Adrenal gland (tissue), 12 donors: ENCODE results near the gene SLC45A2. TPM values are rescaled to one million over a fixed set of nuclear protein-coding genes. Genes with fewer than 3 reads are reported as not detected.
"Not testable (repeated sequence)": the region's sequence is repeated elsewhere in the genome, so short reads cannot be mapped to it uniquely, and the experiment has no call there.

Experiments
- DNase-seq, 7 donors: peaks; one replicate each; pipeline ENCODE4 v3.0.0-alpha.2; 2019 to 2020
- H3K27ac ChIP-seq, 5 donors: fragments of 200-600 bp; sonication (generic) in 4 of 5; 1 replicate in 3 of 5; 2 replicates in 2 of 5; pipeline versions ENCODE4 v1.5.1 to v1.8.0; 2016 to 2020; ENCODE audit warnings: mild to moderate bottlenecking in 1 of 5
- H3K27me3 ChIP-seq: fragments of 200-600 bp; 2 replicates; pipeline ENCODE4 v1.8.0; 2021
- H3K36me3 ChIP-seq, 2 donors: fragments of 200-600 bp; replicated peaks in 1 of 2; 1 replicate in 1 of 2; 2 replicates in 1 of 2; pipeline versions ENCODE4 v1.5.1 to v1.8.0; 2018 to 2022
- H3K4me1 ChIP-seq, 2 donors: fragments of 200-600 bp; replicated peaks in 1 of 2; 1 replicate in 1 of 2; 2 replicates in 1 of 2; pipeline versions ENCODE4 v1.5.1 to v1.8.0; 2018 to 2021
- H3K4me3 ChIP-seq, 4 donors: fragments of 200-600 bp; sonication (generic) in 3 of 4; one replicate each; pipeline ENCODE4 v1.5.1; 2016 to 2018
- H3K9me3 ChIP-seq, 3 donors: fragments of 200-600 bp; sonication (generic) in 1 of 3; replicated peaks in 1 of 3; 1 replicate in 2 of 3; 2 replicates in 1 of 3; pipeline versions ENCODE4 v1.5.1 to v1.8.0; 2016 to 2021
- POLR2A ChIP-seq, 2 donors: fragments of 450-650 bp; IDR thresholded peaks; one replicate each; pipeline ENCODE4 v1.6.1; 2017; ENCODE audit warnings: antibody characterized with exemption in 2 of 2, mild to moderate bottlenecking in 2 of 2, moderate library complexity in 1 of 2
- WGBS, 4 donors: extraction: QIAGEN DNeasy Blood & Tissue Kit in 2 of 4; methylation state at CpG; one replicate each; pipeline versions ENCODE4 v1.1.5 to v1.1.7; 2013 to 2017; 5-methylcytosine and 5-hydroxymethylcytosine counted together
- intact Hi-C, 2 donors: fragments of 100-400 bp; cut with DNase I; formaldehyde crosslinking; loops; one replicate each; pipeline versions ENCODE4 v1.14.1 to v1.15.0; 2022 to 2023
- polyA plus RNA-seq, 3 donors: library from polyadenylated mRNA; stranded (reverse); fragments of 200-250 nt in 2 of 3; fragments of 350-450 nt in 1 of 3; fragmentation: Illumina TruSeq in 1 of 3; extraction: RNeasy Lipid Tissue Mini Kit (QIAGEN cat#74804) in 1 of 3; gene quantifications; one replicate each; pipeline ENCODE4 v1.2.3, GENCODE V29; 2013 to 2014
- total RNA-seq, 9 donors: library from RNA; depleted of rRNA in 4 of 9; stranded (reverse); fragments of >200 nt in 4 of 9; fragments of 120-200 nt in 1 of 9; fragmentation: NEBNext Ultra II Directional in 1 of 9; extraction: Animal tissue kit (Norgen Biotek cat#: 25700) in 1 of 9; gene quantifications; one replicate each; pipeline versions ENCODE4 v1.1.0 to v1.2.4, GENCODE V29; 2013 to 2023
- TF ChIP-seq, protein P1 (sequence below), 6 experiments: fragments of 450-650 bp in 4 of 6; fragments of 200-600 bp in 2 of 6; sonication (generic) in 1 of 6; IDR thresholded peaks; 1 replicate in 5 of 6; 2 replicates in 1 of 6; pipeline versions ENCODE4 v1.5.1 to v1.8.0; 2016 to 2021; ENCODE audit warnings: antibody characterized with exemption in 6 of 6, mild to moderate bottlenecking in 2 of 6, moderate library complexity in 1 of 6
- donor health status: healthy with polysubstance abuse.
- donor health status: Bipolar disorder and iron deficiency.
- donor health status: DM: yes; HTN: yes; CAD: no.
- donor health status: DM: no; HTN: no; CAD: no.
- donor health status: DM: no; HTN: no; CAD: no.
- donor health status: DM: yes; HTN: yes; CAD: no.

The SLC45A2 gene
- total and polyA plus RNA-seq, 12 donors: 0.03 to 0.44 (median 0.16) TPM; not detected in 9

DNA sequence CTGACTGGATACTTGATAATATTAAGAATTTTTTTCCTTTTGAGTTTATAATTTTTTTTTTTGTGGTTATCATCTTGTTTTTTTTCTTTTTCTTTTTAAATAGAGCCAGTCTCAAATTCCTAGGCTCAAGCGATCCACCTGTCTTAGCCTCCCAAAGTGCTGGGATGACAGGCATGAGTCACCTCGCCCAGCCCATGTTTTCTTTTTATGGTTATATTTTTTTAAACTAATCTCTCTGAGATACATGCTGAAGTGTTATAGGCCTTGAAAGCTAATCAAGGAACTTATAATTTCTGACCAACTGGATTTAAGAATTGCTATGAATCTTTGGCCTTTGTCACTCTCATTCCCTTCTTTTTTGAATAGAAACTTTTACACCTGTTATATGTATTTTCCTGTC, 30.1 kb upstream of the SLC45A2 start:
- Histone ChIP-seq H3K9me3 (no peaks in the 10 kb centered on the region), H3K4me1 (peaks cover 0 to 8% of the 10 kb centered on the region in 2 donors), H3K27me3 (no peaks in the 10 kb centered on the region), H3K27ac (no peak overlapping the region), H3K36me3 (no peaks in the 10 kb centered on the region), H3K4me3 (no peak overlapping the region)
- DNase-seq: no peak
- WGBS, 4 donors: 89 to 94% (median 91%) methylated on average over 2 of the region's 2 CpGs
- intact Hi-C loops: no loop called here
- no peak for TF ChIP-seq POLR2A (IDR thresholded peaks at IDR 0.05)
- TF ChIP-seq, protein P1, sequence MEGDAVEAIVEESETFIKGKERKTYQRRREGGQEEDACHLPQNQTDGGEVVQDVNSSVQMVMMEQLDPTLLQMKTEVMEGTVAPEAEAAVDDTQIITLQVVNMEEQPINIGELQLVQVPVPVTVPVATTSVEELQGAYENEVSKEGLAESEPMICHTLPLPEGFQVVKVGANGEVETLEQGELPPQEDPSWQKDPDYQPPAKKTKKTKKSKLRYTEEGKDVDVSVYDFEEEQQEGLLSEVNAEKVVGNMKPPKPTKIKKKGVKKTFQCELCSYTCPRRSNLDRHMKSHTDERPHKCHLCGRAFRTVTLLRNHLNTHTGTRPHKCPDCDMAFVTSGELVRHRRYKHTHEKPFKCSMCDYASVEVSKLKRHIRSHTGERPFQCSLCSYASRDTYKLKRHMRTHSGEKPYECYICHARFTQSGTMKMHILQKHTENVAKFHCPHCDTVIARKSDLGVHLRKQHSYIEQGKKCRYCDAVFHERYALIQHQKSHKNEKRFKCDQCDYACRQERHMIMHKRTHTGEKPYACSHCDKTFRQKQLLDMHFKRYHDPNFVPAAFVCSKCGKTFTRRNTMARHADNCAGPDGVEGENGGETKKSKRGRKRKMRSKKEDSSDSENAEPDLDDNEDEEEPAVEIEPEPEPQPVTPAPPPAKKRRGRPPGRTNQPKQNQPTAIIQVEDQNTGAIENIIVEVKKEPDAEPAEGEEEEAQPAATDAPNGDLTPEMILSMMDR (IDR thresholded peaks at IDR 0.05): no peak

DNA sequence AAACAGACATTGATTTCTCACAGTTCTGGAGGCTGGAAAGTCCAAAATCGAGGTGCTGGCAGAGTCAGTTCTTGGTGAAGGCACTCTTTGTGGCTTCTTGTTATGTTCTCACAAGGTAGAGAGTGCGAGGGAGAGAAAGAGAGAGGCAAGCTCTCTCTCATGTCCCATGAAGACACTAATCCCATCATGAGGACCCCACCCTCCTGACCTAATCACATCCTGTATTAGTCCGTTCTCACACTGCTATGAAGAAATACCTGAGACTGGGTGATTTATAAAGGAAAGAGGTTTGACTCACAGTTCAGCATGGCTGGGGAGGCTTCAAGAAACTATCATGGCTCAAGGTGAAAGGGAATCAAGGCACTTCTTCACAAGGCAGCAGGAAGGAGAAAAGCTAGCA, 29.1 kb upstream of the SLC45A2 start:
- intact Hi-C loops: no loop called here
- H3K4me3 ChIP-seq: no peak overlapping the region
- 81 to 95% (median 88%) methylated on average over 3 of the region's 3 CpGs for WGBS, 4 donors
- H3K9me3 ChIP-seq: no peaks in the 10 kb centered on the region
- no peaks in the 10 kb centered on the region for H3K27me3 ChIP-seq
- H3K27ac ChIP-seq: no peak overlapping the region
- H3K36me3 ChIP-seq: no peaks in the 10 kb centered on the region
- DNase-seq: no peak
- TF ChIP-seq, protein P1 (IDR thresholded peaks at IDR 0.05): no peak
- no peak for TF ChIP-seq POLR2A (IDR thresholded peaks at IDR 0.05)
- H3K4me1 ChIP-seq: peaks cover 0 to 18% of the 10 kb centered on the region in 2 donors

DNA sequence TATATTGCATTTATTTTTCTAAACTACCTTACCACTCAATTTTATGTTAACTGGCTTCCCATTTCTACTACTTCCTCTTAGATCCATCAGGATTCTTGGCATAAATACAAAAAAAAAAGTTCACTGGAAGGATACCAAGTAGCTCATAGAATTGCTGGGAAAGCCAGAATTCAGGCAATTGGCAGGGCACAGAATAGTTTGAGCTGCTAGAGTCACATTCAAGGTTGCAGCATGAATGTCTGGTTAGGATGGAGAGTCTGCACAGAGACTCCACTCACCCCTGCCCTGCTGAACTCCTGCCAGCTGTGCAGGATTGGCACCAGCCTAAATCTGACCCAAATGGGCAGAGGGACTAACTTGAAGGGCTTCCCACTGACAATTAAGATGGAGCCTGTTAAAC, 28.3 kb upstream of the SLC45A2 start:
- Histone ChIP-seq H3K27ac (peak overlapping the region in 2 of 5 donors; percentile 3 to 12), H3K27me3 (no peaks in the 10 kb centered on the region), H3K9me3 (no peaks in the 10 kb centered on the region), H3K4me3 (no peak overlapping the region), H3K4me1 (peaks cover 0 to 18% of the 10 kb centered on the region in 2 donors), H3K36me3 (no peaks in the 10 kb centered on the region)
- TF ChIP-seq, protein P1 (IDR thresholded peaks at IDR 0.05): no peak
- TF ChIP-seq POLR2A (IDR thresholded peaks at IDR 0.05): no peak
- intact Hi-C loops: no loop called here
- DNase-seq: peak; percentile 41 to 70 (median 63)

DNA sequence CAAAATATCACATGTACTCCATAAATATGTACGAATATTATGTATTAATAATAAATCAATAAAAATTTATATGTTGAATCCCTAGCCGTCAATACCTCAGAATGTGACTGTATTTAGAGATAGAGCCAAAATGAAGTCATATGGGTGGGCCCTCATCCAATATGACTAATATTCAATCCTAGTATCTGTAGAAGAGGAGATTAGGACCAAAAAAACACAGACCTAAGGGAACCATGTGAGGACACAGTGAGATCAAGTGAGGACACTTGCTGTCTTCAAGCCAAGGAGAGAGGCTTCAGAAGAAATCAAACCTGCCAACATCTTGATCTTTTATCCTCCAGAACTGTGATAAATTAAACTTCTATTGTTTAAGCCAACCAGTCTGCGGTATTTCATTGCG, 27.0 kb upstream of the SLC45A2 start:
- DNase-seq: no peak
- Histone ChIP-seq H3K4me3 (no peak overlapping the region), H3K36me3 (no peaks in the 10 kb centered on the region), H3K27me3 (no peaks in the 10 kb centered on the region), H3K9me3 (no peaks in the 10 kb centered on the region), H3K4me1 (peaks cover 7 to 25% of the 10 kb centered on the region in 2 donors), H3K27ac (no peak overlapping the region)
- TF ChIP-seq POLR2A (IDR thresholded peaks at IDR 0.05): no peak
- TF ChIP-seq, protein P1 (IDR thresholded peaks at IDR 0.05): no peak
- 68 to 79% (median 73%) methylated on average over 4 of the region's 4 CpGs for WGBS, 4 donors
- intact Hi-C loops: no loop called here

DNA sequence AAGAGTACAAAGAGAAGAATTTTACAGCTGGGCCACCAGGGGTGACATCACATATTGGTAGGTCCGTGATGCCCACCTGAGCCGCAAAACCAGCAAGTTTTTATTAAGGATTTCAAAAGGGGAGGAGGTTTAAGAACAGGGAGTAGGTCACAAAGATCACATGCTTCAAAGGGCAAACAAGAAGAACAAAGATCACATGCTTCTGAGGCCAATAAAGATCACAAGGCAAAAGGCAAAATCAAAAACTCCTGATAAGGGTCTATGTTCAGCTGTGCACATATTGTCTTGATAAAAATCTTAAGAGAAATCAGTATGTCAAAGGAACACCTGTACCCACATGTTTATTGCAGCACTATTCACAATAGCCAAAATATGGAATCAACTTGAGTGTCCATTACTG, 25.7 kb upstream of the SLC45A2 start:
- H3K27me3 ChIP-seq, H3K36me3 ChIP-seq, H3K9me3 ChIP-seq, intact Hi-C loops, DNase-seq, H3K4me3 ChIP-seq, H3K27ac ChIP-seq: not testable (repeated sequence)
- WGBS, 4 donors: 90 to 100% (median 93%) methylated on average over 2 of the region's 2 CpGs
- peaks cover 9 to 34% of the 10 kb centered on the region in 2 donors for H3K4me1 ChIP-seq
